ENCODE results near the gene TCP11L2. TPM values are rescaled to one million over a fixed set of nuclear protein-coding genes. Genes with fewer than 3 reads are reported as not detected.

TCP11L2 gene
- total and polyA plus RNA-seq, 9 of the 15 experiments (the other 6 are each of a cell fraction or from before 2014, with no cell fraction given) = 0.39 to 4.5 (median 1.3) TPM

GRCh38 chr12:106273491-106273890, 29.0 kb upstream of the TCP11L2 start:
- ATAC-seq (no peak), DNase-seq (ENCODE audit: extremely low read depth in 1 of 4, low spot score in 3 of 4) (no peak), FAIRE-seq (no peak)
- Histone ChIP-seq H3K27ac (ENCODE audit: extremely low read depth, low read depth, low read length) (no peak overlapping the region), H3K9me1 (ENCODE audit: control insufficient read depth, insufficient read depth, low read length) (no peaks in the 10 kb centered on the region), H3K36me3 (ENCODE audit: control insufficient read depth, insufficient read depth, low read length) (no peaks in the 10 kb centered on the region), H2AFZ (ENCODE audit: low read depth, low read length) (no peak overlapping the region), H3K27me3 (ENCODE audit: control insufficient read depth in 2 of 2, insufficient read depth in 2 of 2, low read length in 2 of 2) (peaks cover 6 to 14% of the 10 kb centered on the region in 2 experiments; a peak in 4 of 5 replicates), H4K20me1 (replicated peaks; ENCODE audit: control insufficient read depth, insufficient read depth, low read length) (peaks cover 7% of the 10 kb centered on the region), H3K9me3 (replicated peaks; ENCODE audit: control insufficient read depth, insufficient read depth, low read depth, low read length) (no peaks in the 10 kb centered on the region), H3K4me3 (no peak overlapping the region), H3K79me2 (ENCODE audit: control insufficient read depth, insufficient read depth, low read length) (no peaks in the 10 kb centered on the region), H3K4me1 (replicated peaks in 1 of 2; ENCODE audit: control insufficient read depth in 2 of 2, insufficient read depth in 2 of 2, low read length in 2 of 2) (peaks cover 0 to 13% of the 10 kb centered on the region in 2 experiments; a peak in 2 of 5 replicates), H3K9ac (ENCODE audit: insufficient read depth in 1 of 2, low read depth in 2 of 2, low read length in 2 of 2) (no peak overlapping the region), H3K4me2 (ENCODE audit: insufficient read depth, low read length) (no peak overlapping the region)
- ChIA-PET CTCF (ENCODE audit: low intra/inter-chr PET ratio) (no interaction called here), POLR2A (no interaction called here)
- BruUV-seq (replicated peaks) = no TSS peak
- TF ChIP-seq RCOR1 (IDR thresholded peaks at IDR 0.05; ENCODE audit: borderline replicate concordance in 1 of 2, low read depth in 2 of 2, low read length in 2 of 2) (no peak), SIN3A (IDR thresholded peaks at IDR 0.05; ENCODE audit: borderline replicate concordance in 2 of 2, control insufficient read depth in 1 of 2, low read depth in 2 of 2, low read length in 2 of 2) (no peak)
- in situ Hi-C loops (cut with MboI) (no loop called here), intact Hi-C loops (cut with micrococcal nuclease) (no loop called here)
- 17% methylated on average over 3 of the region's 6 CpGs for WGBS (ENCODE audit: insufficient coverage, low coverage, missing lambda C conversion rate)

GRCh38 chr12:106274012-106274411, 28.5 kb upstream of the TCP11L2 start:
- no peak overlapping the region for H3K4me2 ChIP-seq (ENCODE audit: insufficient read depth, low read length)
- H3K27me3 ChIP-seq (ENCODE audit: control insufficient read depth in 2 of 2, insufficient read depth in 2 of 2, low read length in 2 of 2) = peaks cover 6 to 18% of the 10 kb centered on the region in 2 experiments; a peak in 4 of 5 replicates
- in situ Hi-C loops (cut with MboI) (no loop called here), intact Hi-C loops (cut with micrococcal nuclease) (no loop called here)
- peaks cover 4% of the 10 kb centered on the region for H4K20me1 ChIP-seq (replicated peaks; ENCODE audit: control insufficient read depth, insufficient read depth, low read length)
- H3K79me2 ChIP-seq (ENCODE audit: control insufficient read depth, insufficient read depth, low read length) = no peaks in the 10 kb centered on the region
- no peaks in the 10 kb centered on the region for H3K9me1 ChIP-seq (ENCODE audit: control insufficient read depth, insufficient read depth, low read length)
- H2AFZ ChIP-seq (ENCODE audit: low read depth, low read length) = no peak overlapping the region
- FAIRE-seq (no peak), ATAC-seq (no peak), DNase-seq (ENCODE audit: extremely low read depth in 1 of 4, low spot score in 3 of 4) (no peak)
- H3K9ac ChIP-seq (ENCODE audit: insufficient read depth in 1 of 2, low read depth in 2 of 2, low read length in 2 of 2) = no peak overlapping the region
- no peak overlapping the region for H3K4me3 ChIP-seq
- 29% methylated on average over 6 of the region's 6 CpGs for WGBS (ENCODE audit: insufficient coverage, low coverage, missing lambda C conversion rate)
- H3K4me1 ChIP-seq (replicated peaks in 1 of 2; ENCODE audit: control insufficient read depth in 2 of 2, insufficient read depth in 2 of 2, low read length in 2 of 2) = peaks cover 0 to 8% of the 10 kb centered on the region in 2 experiments; a peak in 2 of 5 replicates
- no peaks in the 10 kb centered on the region for H3K36me3 ChIP-seq (ENCODE audit: control insufficient read depth, insufficient read depth, low read length)
- no peak for TF ChIP-seq CBX5 (IDR thresholded peaks at IDR 0.05; ENCODE audit: borderline replicate concordance, low read depth)
- TF ChIP-seq RBM22 (IDR thresholded peaks at IDR 0.05; ENCODE audit: low read depth, low read length, poor library complexity, severe bottlenecking) = no peak
- no peak for TF ChIP-seq RHOXF2B (CRISPR knock-in tag; conservative IDR thresholded peaks at IDR 0.05)
- TF ChIP-seq TGIF2 (CRISPR knock-in tag; IDR thresholded peaks at IDR 0.05) = no peak
- TF ChIP-seq RCOR1 (IDR thresholded peaks at IDR 0.05; ENCODE audit: borderline replicate concordance in 1 of 2, low read depth in 2 of 2, low read length in 2 of 2) = no peak
- TF ChIP-seq CBX8 (IDR thresholded peaks at IDR 0.05; ENCODE audit: borderline replicate concordance, extremely low read depth, low read depth, low read length, poor library complexity, severe bottlenecking) = no peak
- no peak for TF ChIP-seq PHF8 (IDR thresholded peaks at IDR 0.05; ENCODE audit: borderline replicate concordance, low read length)
- TF ChIP-seq PBX2 (CRISPR knock-in tag; IDR thresholded peaks at IDR 0.05; ENCODE audit: low read depth) = no peak
- TF ChIP-seq PBX2 (tag; conservative IDR thresholded peaks at IDR 0.05; ENCODE audit: low read depth) = no peak
- ChIA-PET POLR2A (no interaction called here), CTCF (ENCODE audit: low intra/inter-chr PET ratio) (no interaction called here)
- no peak overlapping the region for H3K27ac ChIP-seq (ENCODE audit: extremely low read depth, low read depth, low read length)
- no TSS peak for BruUV-seq (replicated peaks)
- H3K9me3 ChIP-seq (replicated peaks; ENCODE audit: control insufficient read depth, insufficient read depth, low read depth, low read length) = no peaks in the 10 kb centered on the region
